K562 (cell line): ENCODE results near the gene TMEM167A. TPM values are rescaled to one million over a fixed set of nuclear protein-coding genes. Genes with fewer than 3 reads are reported as not detected.

Experiments used
- ATF6 ChIP-seq: sonication (generic); formaldehyde crosslinking; IDR thresholded peaks from 2 replicates; pipeline ENCODE4 v1.4.0; 2020; ENCODE audit warnings: mild to moderate bottlenecking, missing genetic modification reagents
- BRF2 ChIP-seq: IDR thresholded peaks from 3 replicates; pipeline ENCODE4 v1.6.1; 2011; ENCODE audit warnings: borderline replicate concordance, mild to moderate bottlenecking; ENCODE audit not compliant: insufficient read length, insufficient read depth
- HNRNPH1 ChIP-seq: fragments of 200-400 bp; formaldehyde crosslinking; optimal IDR thresholded peaks from 2 replicates; pipeline ENCODE3; 2017; ENCODE audit warnings: low read depth, mild to moderate bottlenecking, low read length, moderate library complexity
- REST ChIP-seq, 2 experiments: fragments of 450-650 bp; formaldehyde crosslinking in 1 of 2; IDR thresholded peaks; 2 replicates each; pipeline versions ENCODE4 v1.4.0 to v1.6.1; 2014 to 2020; ENCODE audit warnings: mild to moderate bottlenecking in 2 of 2, borderline replicate concordance in 1 of 2, low read depth in 1 of 2
- THAP7 ChIP-seq: fragments of 250-450 bp; sonication (Bioruptor Pico); IDR thresholded peaks from 2 replicates; pipeline ENCODE4 v1.5.0; 2021
- ZBED1 ChIP-seq: IDR thresholded peaks from 2 replicates; pipeline ENCODE4 v1.6.1; 2014
- ZNF133 ChIP-seq: fragments of 250-450 bp; sonication (Bioruptor Pico); IDR thresholded peaks from 2 replicates; pipeline ENCODE4 v1.4.0; 2020; ENCODE audit warnings: mild to moderate bottlenecking
- ZNF277 ChIP-seq: fragments of 250-450 bp; sonication (Bioruptor Pico); IDR thresholded peaks from 2 replicates; pipeline ENCODE4 v1.8.0; 2022; ENCODE audit warnings: inconsistent platforms, mild to moderate bottlenecking, moderate library complexity, borderline replicate concordance
- polyA plus RNA-seq, 8 experiments: library from polyadenylated mRNA; depleted of rRNA in 4 of 8; stranded (reverse) in 5 of 8; unstranded in 3 of 8; fragments of >200 nt; fragmentation: Nextera tagmentation in 2 of 8; fragmentation: Illumina TruSeq in 1 of 8; extraction: Ambion mirVana in 2 of 8; extraction: Trizol in 1 of 8; gene quantifications; 2 replicates each; pipeline versions ENCODE4 v1.2.1 to v1.2.3, GENCODE V29; 2011 to 2014; ENCODE audit warnings: inconsistent platforms in 1 of 8, missing spikeins in 1 of 8
- total RNA-seq, 7 experiments: library from RNA; depleted of rRNA in 6 of 7; stranded (reverse); fragments of >200 nt in 6 of 7; fragmentation: Illumina TruSeq in 2 of 7; extraction: Trizol in 2 of 7; gene quantifications; 2 replicates each; pipeline versions ENCODE4 v1.2.1 to v1.2.3, GENCODE V29; 2011 to 2021; ENCODE audit warnings: low replicate concordance in 1 of 7
- TF ChIP-seq, protein P1 (sequence below): fragments of 250-450 bp; sonication (Bioruptor Pico); IDR thresholded peaks from 2 replicates; pipeline ENCODE4 v1.8.0; 2021; ENCODE audit warnings: moderate library complexity, mild to moderate bottlenecking, inconsistent platforms

Gene TMEM167A
- total and polyA plus RNA-seq, 9 of the 15 experiments (the other 6 are each of a cell fraction or from before 2014, with no cell fraction given): 35.3 to 458 (median 110) TPM

GRCh38 chr5:83076742-83077661 is at the start of gene TMEM167A, which contains the start of gene XRCC4 (continued):
- TF ChIP-seq REST (IDR thresholded peaks at IDR 0.05; ENCODE audit: borderline replicate concordance): no peak
- no peak; the same call in 1 of the 2 replicates for TF ChIP-seq REST (CRISPR knock-in tag; IDR thresholded peaks at IDR 0.05; ENCODE audit: low read depth)
- TF ChIP-seq ATF6 (CRISPR knock-in tag): 0 out of 2 replicates have a peak, but pooled peaks have one; percentile 28
- TF ChIP-seq, protein P1, sequence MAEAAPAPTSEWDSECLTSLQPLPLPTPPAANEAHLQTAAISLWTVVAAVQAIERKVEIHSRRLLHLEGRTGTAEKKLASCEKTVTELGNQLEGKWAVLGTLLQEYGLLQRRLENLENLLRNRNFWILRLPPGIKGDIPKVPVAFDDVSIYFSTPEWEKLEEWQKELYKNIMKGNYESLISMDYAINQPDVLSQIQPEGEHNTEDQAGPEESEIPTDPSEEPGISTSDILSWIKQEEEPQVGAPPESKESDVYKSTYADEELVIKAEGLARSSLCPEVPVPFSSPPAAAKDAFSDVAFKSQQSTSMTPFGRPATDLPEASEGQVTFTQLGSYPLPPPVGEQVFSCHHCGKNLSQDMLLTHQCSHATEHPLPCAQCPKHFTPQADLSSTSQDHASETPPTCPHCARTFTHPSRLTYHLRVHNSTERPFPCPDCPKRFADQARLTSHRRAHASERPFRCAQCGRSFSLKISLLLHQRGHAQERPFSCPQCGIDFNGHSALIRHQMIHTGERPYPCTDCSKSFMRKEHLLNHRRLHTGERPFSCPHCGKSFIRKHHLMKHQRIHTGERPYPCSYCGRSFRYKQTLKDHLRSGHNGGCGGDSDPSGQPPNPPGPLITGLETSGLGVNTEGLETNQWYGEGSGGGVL (CRISPR knock-in tag): no peak
- TF ChIP-seq THAP7 (CRISPR knock-in tag): peak; percentile 34; the same call in 1 of the 2 replicates
- no peak for TF ChIP-seq ZNF133 (CRISPR knock-in tag)
- TF ChIP-seq HNRNPH1: no peak
- TF ChIP-seq ZBED1: no peak
- no peak for TF ChIP-seq ZNF277 (CRISPR knock-in tag)
- TF ChIP-seq BRF2: no peak
